Prostate gland (tissue), 2 donors: ENCODE data around the gene STXBP5L. TPM values are rescaled to one million over a fixed set of nuclear protein-coding genes. Genes with fewer than 3 reads are reported as not detected.
"Not testable (repeated sequence)": the region's sequence is repeated elsewhere in the genome, so short reads cannot be mapped to it uniquely, and the experiment has no call there.

Source experiments
- DNase-seq: peaks from one replicate; pipeline ENCODE4 v3.0.0-alpha.2; 2019; ENCODE audit warnings: low spot score
- H3K27ac ChIP-seq, 2 donors: fragments of 200-600 bp; sonication (generic); 2 replicates each; pipeline ENCODE4 v1.5.1; 2017 to 2019
- H3K27me3 ChIP-seq: fragments of 200-600 bp; sonication (generic); replicated peaks from 2 replicates; pipeline ENCODE4 v1.5.1; 2019; ENCODE audit not compliant: insufficient read depth
- H3K36me3 ChIP-seq, 2 donors: fragments of 200-600 bp; sonication (generic); 1 replicate in 1 of 2; 2 replicates in 1 of 2; pipeline versions ENCODE4 v1.5.1 to v1.8.1; 2017 to 2019
- H3K4me1 ChIP-seq: fragments of 200-600 bp; sonication (generic); replicated peaks from 2 replicates; pipeline ENCODE4 v1.5.1; 2019
- H3K4me3 ChIP-seq, 2 donors: fragments of 200-600 bp; sonication (generic); 2 replicates each; pipeline ENCODE4 v1.5.1; 2017 to 2019
- H3K9me3 ChIP-seq: fragments of 200-600 bp; sonication (generic); 2 replicates; pipeline ENCODE4 v1.5.1; 2017
- POLR2A ChIP-seq: fragments of 450-650 bp; IDR thresholded peaks from one replicate; pipeline ENCODE4 v1.6.1; 2016; ENCODE audit warnings: antibody characterized with exemption, mild to moderate bottlenecking
- POLR2AphosphoS5 ChIP-seq: sonication (generic); formaldehyde crosslinking; IDR thresholded peaks from one replicate; pipeline ENCODE4 v1.6.1; 2017; ENCODE audit warnings: antibody characterized with exemption
- WGBS: methylation state at CpG from one replicate; pipeline ENCODE4 v1.1.5; 2018; 5-methylcytosine and 5-hydroxymethylcytosine counted together
- intact Hi-C: fragments of 100-400 bp; cut with DNase I; formaldehyde crosslinking; loops from one replicate; pipeline ENCODE4 v1.14.2; 2022
- total RNA-seq, 2 donors: library from RNA; depleted of rRNA; stranded (reverse); fragments of >200 nt; gene quantifications; one replicate each; pipeline ENCODE4 v1.1.0, GENCODE V29; 2016
- TF ChIP-seq, protein P1 (sequence below), 4 experiments: fragments of 200-600 bp in 2 of 4; fragments of 450-650 bp in 2 of 4; sonication (generic) in 2 of 4; IDR thresholded peaks; 1 replicate in 3 of 4; 2 replicates in 1 of 4; pipeline ENCODE4 v1.5.1; 2016 to 2019; ENCODE audit warnings: antibody characterized with exemption in 4 of 4, mild to moderate bottlenecking in 2 of 4, moderate library complexity in 2 of 4

The STXBP5L gene
- total RNA-seq, 2 donors from 2014 or later = 2.6 to 4.8 TPM

DNA sequence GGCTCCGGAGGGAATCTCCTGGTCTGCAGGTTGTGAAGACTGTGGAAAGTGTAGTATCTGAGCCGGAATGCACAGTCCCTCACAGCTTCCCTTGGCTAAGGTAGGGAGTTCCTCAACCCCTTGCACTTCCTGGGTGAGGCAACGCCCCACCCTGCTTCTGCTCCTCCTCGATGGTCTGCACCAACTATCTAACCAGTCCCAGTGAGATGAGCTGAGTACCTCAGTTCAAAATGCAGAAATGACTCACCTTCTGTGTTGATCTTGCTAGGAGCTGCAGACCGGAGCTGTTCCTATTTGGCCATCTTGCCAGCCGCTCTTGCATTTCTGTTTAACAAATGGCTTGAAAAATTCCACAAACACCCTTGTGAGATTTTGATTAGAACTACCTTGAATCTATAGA lies 156.1 kb downstream of the STXBP5L start:
- no peak for TF ChIP-seq POLR2A
- TF ChIP-seq POLR2AphosphoS5 = no peak
- TF ChIP-seq, protein P1, sequence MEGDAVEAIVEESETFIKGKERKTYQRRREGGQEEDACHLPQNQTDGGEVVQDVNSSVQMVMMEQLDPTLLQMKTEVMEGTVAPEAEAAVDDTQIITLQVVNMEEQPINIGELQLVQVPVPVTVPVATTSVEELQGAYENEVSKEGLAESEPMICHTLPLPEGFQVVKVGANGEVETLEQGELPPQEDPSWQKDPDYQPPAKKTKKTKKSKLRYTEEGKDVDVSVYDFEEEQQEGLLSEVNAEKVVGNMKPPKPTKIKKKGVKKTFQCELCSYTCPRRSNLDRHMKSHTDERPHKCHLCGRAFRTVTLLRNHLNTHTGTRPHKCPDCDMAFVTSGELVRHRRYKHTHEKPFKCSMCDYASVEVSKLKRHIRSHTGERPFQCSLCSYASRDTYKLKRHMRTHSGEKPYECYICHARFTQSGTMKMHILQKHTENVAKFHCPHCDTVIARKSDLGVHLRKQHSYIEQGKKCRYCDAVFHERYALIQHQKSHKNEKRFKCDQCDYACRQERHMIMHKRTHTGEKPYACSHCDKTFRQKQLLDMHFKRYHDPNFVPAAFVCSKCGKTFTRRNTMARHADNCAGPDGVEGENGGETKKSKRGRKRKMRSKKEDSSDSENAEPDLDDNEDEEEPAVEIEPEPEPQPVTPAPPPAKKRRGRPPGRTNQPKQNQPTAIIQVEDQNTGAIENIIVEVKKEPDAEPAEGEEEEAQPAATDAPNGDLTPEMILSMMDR (IDR thresholded peaks at IDR 0.05) = no peak
- 93% methylated on average over 6 of the region's 6 CpGs for WGBS
- no peaks in the 10 kb centered on the region for H3K36me3 ChIP-seq
- no peaks in the 10 kb centered on the region for H3K27me3 ChIP-seq
- H3K9me3 ChIP-seq = no peaks in the 10 kb centered on the region
- H3K4me3 ChIP-seq = no peak overlapping the region
- H3K27ac ChIP-seq = no peak overlapping the region
- H3K4me1 ChIP-seq = no peaks in the 10 kb centered on the region
- intact Hi-C loops = no loop called here
- no peak for DNase-seq

DNA sequence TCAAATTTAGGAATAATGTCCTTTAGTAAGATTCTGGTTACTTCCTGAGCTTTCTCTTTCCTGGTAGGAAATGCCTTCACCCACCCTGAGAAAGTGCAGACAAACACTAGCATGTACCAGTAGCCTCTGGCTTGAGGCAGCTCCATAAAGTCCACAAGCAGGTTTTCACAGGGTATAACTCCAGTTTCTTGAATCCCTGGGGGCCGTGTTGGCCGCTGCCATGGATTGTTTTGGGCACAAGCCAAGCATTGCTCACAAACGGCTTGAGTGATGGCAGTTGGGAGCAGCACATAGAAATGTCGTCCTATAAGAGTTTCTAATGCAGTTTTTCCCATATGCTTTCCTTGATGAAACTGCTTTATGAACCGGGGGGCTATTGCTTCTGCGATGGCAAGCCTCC lies 164.1 kb downstream of the STXBP5L start:
- no peak for DNase-seq
- Histone ChIP-seq H3K4me1 (no peaks in the 10 kb centered on the region), H3K4me3 (no peak overlapping the region), H3K9me3 (no peaks in the 10 kb centered on the region), H3K36me3 (no peaks in the 10 kb centered on the region), H3K27me3 (no peaks in the 10 kb centered on the region), H3K27ac (no peak overlapping the region)
- no peak for TF ChIP-seq POLR2AphosphoS5
- TF ChIP-seq, protein P1 (IDR thresholded peaks at IDR 0.05) = no peak
- no peak for TF ChIP-seq POLR2A
- intact Hi-C loops = no loop called here
- 22% methylated on average over 6 of the region's 6 CpGs for WGBS

DNA sequence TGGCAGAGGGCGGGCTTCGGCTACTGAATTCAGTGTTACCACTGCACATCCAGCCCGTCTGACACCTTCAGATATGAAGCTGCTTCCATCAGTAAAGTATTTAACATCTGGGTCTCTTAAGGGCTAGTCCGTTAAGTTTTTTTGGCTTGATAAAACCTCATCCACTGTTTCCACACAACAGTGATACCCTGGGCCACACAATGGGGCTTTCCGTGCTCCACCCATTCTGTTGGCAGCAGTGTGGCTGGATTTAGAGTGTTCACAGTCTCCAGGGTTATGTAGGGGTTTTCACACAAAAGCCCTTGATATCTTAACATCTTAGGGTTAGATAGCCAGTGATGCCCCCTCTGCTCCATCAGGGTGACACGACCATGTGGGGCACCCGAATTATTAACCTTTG lies 165.0 kb downstream of the STXBP5L start:
- Histone ChIP-seq H3K4me3 (no peak overlapping the region), H3K27me3 (no peaks in the 10 kb centered on the region), H3K36me3 (no peaks in the 10 kb centered on the region), H3K9me3 (no peaks in the 10 kb centered on the region), H3K4me1 (no peaks in the 10 kb centered on the region), H3K27ac (no peak overlapping the region)
- 96% methylated on average over 7 of the region's 7 CpGs for WGBS
- intact Hi-C loops = no loop called here
- no peak for DNase-seq
- no peak for TF ChIP-seq POLR2A
- TF ChIP-seq, protein P1 (IDR thresholded peaks at IDR 0.05) = no peak
- TF ChIP-seq POLR2AphosphoS5 = no peak

DNA sequence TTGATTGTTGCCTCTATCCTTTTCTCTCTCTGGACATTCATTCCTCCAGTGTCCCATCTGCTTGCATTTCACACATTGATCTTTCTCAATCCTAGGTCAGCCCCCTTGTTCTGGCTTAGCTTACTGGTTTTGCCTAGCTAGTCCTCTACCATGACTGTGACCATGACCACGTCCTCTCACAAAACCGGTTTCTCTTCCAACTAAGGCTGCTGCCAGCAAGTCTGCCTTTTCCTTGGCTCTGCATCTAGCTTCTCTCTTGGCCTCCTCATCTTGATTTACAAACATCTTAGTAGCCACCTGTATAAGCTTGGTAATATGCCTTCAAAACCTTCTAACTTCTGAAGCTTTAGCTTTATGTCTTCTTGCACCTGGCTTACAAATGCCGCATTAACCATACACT lies 167.2 kb downstream of the STXBP5L start:
- H3K27ac ChIP-seq = no peak overlapping the region
- no peaks in the 10 kb centered on the region for H3K4me1 ChIP-seq
- TF ChIP-seq, protein P1 (IDR thresholded peaks at IDR 0.05) = no peak
- TF ChIP-seq POLR2AphosphoS5 (no peak), POLR2A (no peak)
- no peak overlapping the region for H3K4me3 ChIP-seq
- WGBS = 63% methylated on average over 3 of the region's 3 CpGs
- H3K27me3 ChIP-seq = no peaks in the 10 kb centered on the region
- DNase-seq = no peak
- intact Hi-C loops = no loop called here
- H3K36me3 ChIP-seq = no peaks in the 10 kb centered on the region
- no peaks in the 10 kb centered on the region for H3K9me3 ChIP-seq

DNA sequence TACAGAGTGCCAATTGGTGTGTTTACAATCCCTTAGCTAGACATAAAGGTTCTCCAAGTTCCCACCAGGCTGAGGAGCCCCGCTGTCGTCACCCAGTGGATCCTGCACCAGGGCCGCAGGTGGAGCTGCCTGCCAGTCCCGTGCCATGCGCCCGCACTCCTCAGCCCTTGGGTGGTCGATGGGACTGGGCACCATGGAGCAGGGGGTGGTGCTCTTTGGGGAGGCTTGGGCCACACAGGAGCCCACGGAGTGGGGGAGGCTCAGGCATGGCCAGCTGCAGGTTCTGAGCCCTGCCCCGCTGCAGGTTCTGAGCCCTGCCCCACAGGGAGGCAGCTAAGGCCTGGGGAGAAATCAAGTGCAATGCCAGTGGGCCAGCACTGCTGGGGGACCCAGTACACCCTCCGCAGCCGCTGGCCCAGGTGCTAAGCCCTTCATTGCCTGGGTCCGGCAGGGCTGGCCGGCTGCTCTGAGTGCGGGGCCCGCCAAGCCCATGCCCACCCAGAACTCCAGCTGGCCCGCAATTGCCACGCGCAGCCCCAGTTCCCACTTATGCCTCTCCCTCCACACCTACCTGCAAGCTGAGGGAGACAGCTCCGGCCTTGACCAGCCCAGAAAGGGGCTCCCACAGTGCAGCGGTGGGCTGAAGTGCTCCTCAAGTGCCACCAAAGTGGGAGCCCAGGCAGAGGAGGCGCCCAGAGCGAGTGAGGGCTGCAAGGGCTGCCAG lies 170.5 kb downstream of the STXBP5L start:
- WGBS = 94% methylated on average over 20 of the region's 22 CpGs
- H3K4me1 ChIP-seq, H3K27me3 ChIP-seq, H3K9me3 ChIP-seq, H3K36me3 ChIP-seq, H3K27ac ChIP-seq, intact Hi-C loops, DNase-seq, H3K4me3 ChIP-seq: not testable (repeated sequence)
